22Rv1 (cell line): ENCODE results near the gene MAP4K5.
A peak's percentile ranks its signal among the peaks of the same experiment; 100 is the strongest.
"Not testable (repeated sequence)": the region's sequence is repeated elsewhere in the genome, so short reads cannot be mapped to it uniquely, and the experiment has no call there.

Source experiments
- H3K27ac ChIP-seq: fragments of 450-650 bp; 2 replicates; pipeline ENCODE4 v1.5.1; 2017
- CTCF ChIP-seq: fragments of 450-650 bp; IDR thresholded peaks from 2 replicates; pipeline ENCODE4 v1.5.1; 2017; ENCODE audit warnings: mild to moderate bottlenecking
- ZFX ChIP-seq: fragments of 450-650 bp; IDR thresholded peaks from 2 replicates; pipeline ENCODE4 v1.6.1; 2017; ENCODE audit warnings: antibody characterized with exemption, borderline replicate concordance

Gene MAP4K5

GRCh38 chr14:50560931-50561285 is 28.5 kb upstream of the MAP4K5 start:
- TF ChIP-seq CTCF (no peak), ZFX (no peak)
- H3K27ac ChIP-seq: peak overlapping the region; percentile 92

GRCh38 chr14:50559990-50560930 is 27.9 kb upstream of the MAP4K5 start, which contains the start of gene ATL1:
TSS of gene ATL1 (plus strand) at chr14:50560145. CDS start at chr14:50560266, 121 bp downstream.
- TF ChIP-seq ZFX: no peak
- TF ChIP-seq CTCF: peak; percentile 8; the same call in 1 of the 2 replicates
- peak within 1 kb of the TSS; percentile 92 for H3K27ac ChIP-seq

GRCh38 chr14:50552796-50553195 is 20.4 kb upstream of the MAP4K5 start:
- H3K27ac ChIP-seq: not testable (repeated sequence)

GRCh38 chr14:50551877-50552276 is 19.5 kb upstream of the MAP4K5 start:
- H3K27ac ChIP-seq: no peak overlapping the region
- TF ChIP-seq CTCF (no peak), ZFX (no peak)

GRCh38 chr14:50550294-50550693 is 17.9 kb upstream of the MAP4K5 start:
- TF ChIP-seq ZFX: no peak
- TF ChIP-seq CTCF: no peak
- no peak overlapping the region for H3K27ac ChIP-seq

- TF ChIP-seq CTCF (no peak), ZFX (no peak)
- H3K27ac ChIP-seq: no peak overlapping the region
Observed at GRCh38 chr14:50545618-50546017, 13.2 kb upstream of the MAP4K5 start.

GRCh38 chr14:50544911-50545310 is 12.5 kb upstream of the MAP4K5 start:
- no peak for TF ChIP-seq ZFX
- TF ChIP-seq CTCF: no peak
- H3K27ac ChIP-seq: no peak overlapping the region
